Stimulated activated CD4-positive, alpha-beta T cell treated with anti-CD3 and anti-CD28 coated beads, Interleukin-1b, Interleukin-23, amount 100 ng/mL, for 48 hours (primary cell): ENCODE data around the gene MLYCD.
"Not testable (repeated sequence)": the region's sequence is repeated elsewhere in the genome, so short reads cannot be mapped to it uniquely, and the experiment has no call there.

Experiments used
- DNase-seq: peaks from one replicate; pipeline ENCODE4 v3.0.0-alpha.2; 2020

Gene MLYCD

GRCh38 chr16:83928341-83929055 is 29.6 kb downstream of the MLYCD start:
- no peak for DNase-seq

- DNase-seq, result no peak
Observed at GRCh38 chr16:83929811-83930555, 31.1 kb downstream of the MLYCD start.

- DNase-seq, result no peak
Observed at GRCh38 chr16:83930730-83931500, 32.0 kb downstream of the MLYCD start.

- DNase-seq, result no peak
Observed at GRCh38 chr16:83931556-83931955, 32.6 kb downstream of the MLYCD start.

GRCh38 chr16:83932304-83932703 is 33.4 kb downstream of the MLYCD start:
- no peak for DNase-seq

GRCh38 chr16:83932955-83933673 is 34.2 kb downstream of the MLYCD start:
- DNase-seq, result no peak

- DNase-seq, result no peak
Observed at GRCh38 chr16:83933885-83934683, 35.2 kb downstream of the MLYCD start.

GRCh38 chr16:83934684-83934977 is 35.7 kb downstream of the MLYCD start:
- no peak for DNase-seq

GRCh38 chr16:83935005-83935857 is 36.3 kb downstream of the MLYCD start:
- DNase-seq, result no peak

GRCh38 chr16:83935858-83936255 is 36.9 kb downstream of the MLYCD start:
- DNase-seq, result no peak

GRCh38 chr16:83936581-83937165 is 37.8 kb downstream of the MLYCD start:
- DNase-seq, result no peak

- DNase-seq, result no peak
Observed at GRCh38 chr16:83937267-83937666, 38.4 kb downstream of the MLYCD start.

GRCh38 chr16:83937922-83938885 is 39.3 kb downstream of the MLYCD start:
- DNase-seq, result no peak

- DNase-seq, result no peak
Observed at GRCh38 chr16:83939266-83939855, 40.4 kb downstream of the MLYCD start.

GRCh38 chr16:83940119-83940518 is 41.2 kb downstream of the MLYCD start:
- DNase-seq, result no peak

- no peak for DNase-seq
Observed at GRCh38 chr16:83940630-83941378, 41.9 kb downstream of the MLYCD start.

- not testable (repeated sequence) for DNase-seq
Observed at GRCh38 chr16:83941546-83941945, 42.6 kb downstream of the MLYCD start.

GRCh38 chr16:83942074-83942473 is 43.2 kb downstream of the MLYCD start:
- DNase-seq, result no peak
